SK-N-SH (cell line): ENCODE results near the gene APBA2. TPM values are rescaled to one million over a fixed set of nuclear protein-coding genes. Genes with fewer than 3 reads are reported as not detected.

Source experiments
- CTCF ChIA-PET: fragments of 300-600, 350-600 bp; formaldehyde crosslinking; extraction: SDS; loops from one replicate; lab custom pipeline; 2021; lab: Yijun Ruan, JAX
- POLR2A ChIA-PET: fragments of 350-600 bp; sonication (Branson Sonifier 250); formaldehyde crosslinking; extraction: SDS; loops from one replicate; lab custom pipeline; 2020; ENCODE audit warnings: antibody characterized with exemption, inconsistent platforms; lab: Yijun Ruan, JAX
- DNase-seq: peaks from one replicate; pipeline ENCODE4 v3.0.0; 2012
- H2AFZ ChIP-seq: fragments of 200-600 bp; sonication (generic); 2 replicates; pipeline ENCODE4 v1.8.1; 2016; ENCODE audit warnings: antibody characterized with exemption, mild to moderate bottlenecking, low read depth
- H3F3A ChIP-seq: fragments of 200-600 bp; sonication (generic); replicated peaks from 2 replicates; pipeline ENCODE3; 2016; ENCODE audit warnings: antibody characterized with exemption, mild to moderate bottlenecking; ENCODE audit not compliant: insufficient read depth
- H3K27ac ChIP-seq, 2 experiments: fragments of 200-500 bp in 1 of 2; fragments of 200-600 bp in 1 of 2; sonication (Bioruptor generic) in 1 of 2; sonication (generic), shearing (Covaris generic) in 1 of 2; 2 replicates each; pipeline versions ENCODE4 v1.5.1 to v1.6.1; 2014 to 2016; ENCODE audit warnings: low read depth in 2 of 2, inconsistent platforms in 1 of 2, low read length in 1 of 2, mild to moderate bottlenecking in 1 of 2, mixed read lengths in 1 of 2
- H3K27me3 ChIP-seq: fragments of 200-600 bp; sonication (generic), shearing (Covaris generic); 2 replicates; pipeline ENCODE4 v1.6.1; 2016; ENCODE audit warnings: mixed run types; ENCODE audit not compliant: insufficient read depth
- H3K36me3 ChIP-seq, 2 experiments: fragments of 200-500 bp in 1 of 2; fragments of 200-600 bp in 1 of 2; sonication (Bioruptor generic) in 1 of 2; sonication (generic) in 1 of 2; replicated peaks in 1 of 2; 2 replicates each; pipeline versions ENCODE3 to v1.5.1; 2014 to 2016; ENCODE audit warnings: low read length in 1 of 2, mild to moderate bottlenecking in 1 of 2; ENCODE audit not compliant: insufficient read depth in 2 of 2, control insufficient read depth in 1 of 2
- H3K4me1 ChIP-seq, 2 experiments: fragments of 200-500 bp in 1 of 2; fragments of 200-600 bp in 1 of 2; sonication (Bioruptor generic) in 1 of 2; sonication (generic), shearing (Covaris generic) in 1 of 2; 2 replicates each; pipeline versions ENCODE4 v1.5.1 to v1.6.1; 2014 to 2016; ENCODE audit warnings: low read depth in 1 of 2, low read length in 1 of 2, mixed run types in 1 of 2; ENCODE audit not compliant: insufficient read depth in 2 of 2, control insufficient read depth in 1 of 2
- H3K4me2 ChIP-seq: fragments of 200-600 bp; sonication (generic), shearing (Covaris generic); 2 replicates; pipeline ENCODE4 v1.6.1; 2017; ENCODE audit warnings: mixed run types
- H3K4me3 ChIP-seq, 2 experiments: fragments of 200-500 bp in 1 of 2; fragments of 200-600 bp in 1 of 2; sonication (Bioruptor generic) in 1 of 2; sonication (generic), shearing (Covaris generic) in 1 of 2; 2 replicates each; pipeline versions ENCODE4 v1.5.1 to v1.8.1; 2014 to 2016; ENCODE audit warnings: low read depth in 2 of 2, inconsistent platforms in 1 of 2, low read length in 1 of 2, mild to moderate bottlenecking in 1 of 2, mixed read lengths in 1 of 2, moderate library complexity in 1 of 2
- H3K79me2 ChIP-seq: fragments of 200-600 bp; sonication (generic); 2 replicates; pipeline ENCODE4 v1.8.1; 2017; ENCODE audit warnings: mild to moderate bottlenecking; ENCODE audit not compliant: insufficient read depth
- H3K9ac ChIP-seq: fragments of 200-600 bp; sonication (generic); 2 replicates; pipeline ENCODE4 v1.6.1; 2017; ENCODE audit warnings: mixed run types
- H3K9me2 ChIP-seq: fragments of 200-600 bp; sonication (generic); 2 replicates; pipeline ENCODE4 v1.6.1; 2017; ENCODE audit warnings: mixed run types
- H3K9me3 ChIP-seq: fragments of 200-600 bp; sonication (generic); 2 replicates; pipeline ENCODE4 v1.6.1; 2017; ENCODE audit warnings: mixed run types, mild to moderate bottlenecking, moderate library complexity
- H4K20me1 ChIP-seq: fragments of 200-600 bp; sonication (generic); 2 replicates; pipeline ENCODE4 v1.6.1; 2017; ENCODE audit warnings: mild to moderate bottlenecking, mixed run types; ENCODE audit not compliant: insufficient read depth
- ELF1 ChIP-seq: IDR thresholded peaks from 2 replicates; pipeline ENCODE4 v1.4.0; 2012
- IRF3 ChIP-seq: fragments of 150-350 bp; IDR thresholded peaks from 2 replicates; pipeline ENCODE4 v1.6.1; 2016; ENCODE audit warnings: mild to moderate bottlenecking, low read depth, low read length
- JUND ChIP-seq: IDR thresholded peaks from 2 replicates; pipeline ENCODE4 v1.4.0; 2012
- MEF2A ChIP-seq: IDR thresholded peaks from 2 replicates; pipeline ENCODE4 v1.4.0; 2012; ENCODE audit warnings: low read depth, borderline replicate concordance
- PBX3 ChIP-seq: IDR thresholded peaks from 2 replicates; pipeline ENCODE4; 2012
- POLR2AphosphoS5 ChIP-seq: IDR thresholded peaks from 2 replicates; pipeline ENCODE4 v1.6.1; 2012; ENCODE audit warnings: low read depth, low read length
- RFX5 ChIP-seq: IDR thresholded peaks from 2 replicates; pipeline ENCODE4 v1.6.1; 2012; ENCODE audit warnings: mild to moderate bottlenecking, improper control_type of control experiment, low read length
- RXRA ChIP-seq: IDR thresholded peaks from 2 replicates; pipeline ENCODE4 v1.4.0; 2012; ENCODE audit warnings: low read depth, mild to moderate bottlenecking, borderline replicate concordance
- TAF1 ChIP-seq: IDR thresholded peaks from 2 replicates; pipeline ENCODE4 v1.6.1; 2012; ENCODE audit warnings: low read depth, mild to moderate bottlenecking, low read length, moderate library complexity, borderline replicate concordance
- TEAD4 ChIP-seq: IDR thresholded peaks from 2 replicates; pipeline ENCODE4 v1.4.0; 2012; ENCODE audit warnings: mild to moderate bottlenecking, borderline replicate concordance; ENCODE audit not compliant: insufficient read depth
- YY1 ChIP-seq: IDR thresholded peaks from 2 replicates; pipeline ENCODE4 v1.4.0; 2012; ENCODE audit warnings: low read depth, mild to moderate bottlenecking
- ZBTB33 ChIP-seq: IDR thresholded peaks from 2 replicates; pipeline ENCODE4 v1.4.0; 2012; ENCODE audit warnings: low read depth, borderline replicate concordance
- WGBS: methylation state at CpG from one replicate; pipeline ENCODE4 v1.1.6; 2017; ENCODE audit warnings: low lambda C conversion rate; 5-methylcytosine and 5-hydroxymethylcytosine counted together
- polyA plus RNA-seq, 3 experiments: library from polyadenylated mRNA; depleted of rRNA; stranded (reverse); fragments of >200 nt; gene quantifications; 2 replicates each; pipeline ENCODE4 v1.2.3, GENCODE V29; 2012
- TF ChIP-seq, protein P1 (sequence below): IDR thresholded peaks from 2 replicates; pipeline ENCODE4 v1.6.1; 2012; ENCODE audit warnings: mild to moderate bottlenecking, low read depth, low read length, moderate library complexity
- TF ChIP-seq, protein P2 (sequence below): fragments of 150-350 bp; IDR thresholded peaks from 2 replicates; pipeline ENCODE4 v1.6.1; 2017; ENCODE audit warnings: antibody characterized with exemption, low read length, low read depth, borderline replicate concordance

APBA2 gene
- polyA plus RNA-seq, 1 of the 3 experiments (the other 2 are of a cell fraction): 12.7 TPM

DNA sequence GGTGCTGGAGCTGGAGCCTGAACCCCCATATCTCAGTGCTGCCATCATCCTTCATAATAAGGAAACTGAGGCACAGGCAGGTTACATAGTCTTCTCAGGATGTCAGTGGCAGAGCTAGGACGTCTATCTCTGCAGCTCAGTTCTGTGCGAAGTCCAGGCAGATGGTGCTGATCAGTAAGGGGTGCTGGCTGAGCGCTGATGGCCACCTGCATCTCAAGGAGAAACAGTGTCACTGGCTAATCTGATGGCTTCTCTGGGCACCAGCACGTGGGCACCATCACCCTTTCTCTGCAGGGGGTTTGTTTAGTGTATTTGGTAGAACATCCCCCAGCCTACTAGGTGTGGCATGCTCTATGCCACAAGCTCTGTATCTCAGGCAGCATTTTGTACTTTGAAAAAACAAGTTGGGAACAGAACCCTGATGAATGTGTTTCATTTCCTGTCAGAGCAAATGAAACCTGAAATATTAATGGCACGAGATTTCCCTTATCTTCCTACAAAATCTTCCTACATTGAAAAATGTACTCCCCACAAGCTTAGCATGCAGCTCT is 35.1 kb downstream of the APBA2 start (continued):
- TF ChIP-seq, protein P1, sequence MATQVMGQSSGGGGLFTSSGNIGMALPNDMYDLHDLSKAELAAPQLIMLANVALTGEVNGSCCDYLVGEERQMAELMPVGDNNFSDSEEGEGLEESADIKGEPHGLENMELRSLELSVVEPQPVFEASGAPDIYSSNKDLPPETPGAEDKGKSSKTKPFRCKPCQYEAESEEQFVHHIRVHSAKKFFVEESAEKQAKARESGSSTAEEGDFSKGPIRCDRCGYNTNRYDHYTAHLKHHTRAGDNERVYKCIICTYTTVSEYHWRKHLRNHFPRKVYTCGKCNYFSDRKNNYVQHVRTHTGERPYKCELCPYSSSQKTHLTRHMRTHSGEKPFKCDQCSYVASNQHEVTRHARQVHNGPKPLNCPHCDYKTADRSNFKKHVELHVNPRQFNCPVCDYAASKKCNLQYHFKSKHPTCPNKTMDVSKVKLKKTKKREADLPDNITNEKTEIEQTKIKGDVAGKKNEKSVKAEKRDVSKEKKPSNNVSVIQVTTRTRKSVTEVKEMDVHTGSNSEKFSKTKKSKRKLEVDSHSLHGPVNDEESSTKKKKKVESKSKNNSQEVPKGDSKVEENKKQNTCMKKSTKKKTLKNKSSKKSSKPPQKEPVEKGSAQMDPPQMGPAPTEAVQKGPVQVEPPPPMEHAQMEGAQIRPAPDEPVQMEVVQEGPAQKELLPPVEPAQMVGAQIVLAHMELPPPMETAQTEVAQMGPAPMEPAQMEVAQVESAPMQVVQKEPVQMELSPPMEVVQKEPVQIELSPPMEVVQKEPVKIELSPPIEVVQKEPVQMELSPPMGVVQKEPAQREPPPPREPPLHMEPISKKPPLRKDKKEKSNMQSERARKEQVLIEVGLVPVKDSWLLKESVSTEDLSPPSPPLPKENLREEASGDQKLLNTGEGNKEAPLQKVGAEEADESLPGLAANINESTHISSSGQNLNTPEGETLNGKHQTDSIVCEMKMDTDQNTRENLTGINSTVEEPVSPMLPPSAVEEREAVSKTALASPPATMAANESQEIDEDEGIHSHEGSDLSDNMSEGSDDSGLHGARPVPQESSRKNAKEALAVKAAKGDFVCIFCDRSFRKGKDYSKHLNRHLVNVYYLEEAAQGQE: no peak
- TF ChIP-seq TEAD4 (no peak), RFX5 (no peak), RXRA (no peak), ELF1 (no peak), PBX3 (no peak), POLR2AphosphoS5 (no peak)

- no peaks in the 10 kb centered on the region for H3K9me3 ChIP-seq
- H3K27me3 ChIP-seq: no peaks in the 10 kb centered on the region
- no peaks in the 10 kb centered on the region for H4K20me1 ChIP-seq
- H3K36me3 ChIP-seq: peaks cover 0 to 9% of the 10 kb centered on the region in 2 experiments
- DNase-seq: no peak
- no peaks in the 10 kb centered on the region for H3K9me2 ChIP-seq
- CTCF ChIA-PET: interaction anchor here (1.0 to 2.2 kb wide), 4 partner anchors 9 to 168 kb away, joined by 3 to 7 read pairs (median 6); no protein-coding TSS in a partner anchor
- no peak overlapping the region for H3K27ac ChIP-seq
- 86% methylated on average over 10 of the region's 10 CpGs for WGBS
- H3K9ac ChIP-seq: no peak overlapping the region
- TF ChIP-seq, protein P2, sequence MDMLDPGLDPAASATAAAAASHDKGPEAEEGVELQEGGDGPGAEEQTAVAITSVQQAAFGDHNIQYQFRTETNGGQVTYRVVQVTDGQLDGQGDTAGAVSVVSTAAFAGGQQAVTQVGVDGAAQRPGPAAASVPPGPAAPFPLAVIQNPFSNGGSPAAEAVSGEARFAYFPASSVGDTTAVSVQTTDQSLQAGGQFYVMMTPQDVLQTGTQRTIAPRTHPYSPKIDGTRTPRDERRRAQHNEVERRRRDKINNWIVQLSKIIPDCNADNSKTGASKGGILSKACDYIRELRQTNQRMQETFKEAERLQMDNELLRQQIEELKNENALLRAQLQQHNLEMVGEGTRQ: no peak
- TF ChIP-seq JUND: no peak
- no peak for TF ChIP-seq MEF2A
- no peak for TF ChIP-seq YY1
- no peak for TF ChIP-seq RXRA
- no peak for TF ChIP-seq ZBTB33
- no peak for TF ChIP-seq TAF1
- TF ChIP-seq IRF3: no peak
- TF ChIP-seq, all 33 proteins: peak for 0
- H3K4me3 ChIP-seq: no peak overlapping the region
- POLR2A ChIA-PET: no interaction called here
- no peaks in the 10 kb centered on the region for H3F3A ChIP-seq
- no peak overlapping the region for H2AFZ ChIP-seq
- H3K79me2 ChIP-seq: no peaks in the 10 kb centered on the region
- peaks cover 0 to 10% of the 10 kb centered on the region in 2 experiments; a peak in 1 of 4 replicates for H3K4me1 ChIP-seq
- no peak overlapping the region for H3K4me2 ChIP-seq
Observed at GRCh38 chr15:28921336-28921735, 35.6 kb downstream of the APBA2 start.
